Coronary artery (tissue), 2 donors: ENCODE measurements around the gene GPR157.
"Not testable (repeated sequence)": the region's sequence is repeated elsewhere in the genome, so short reads cannot be mapped to it uniquely, and the experiment has no call there.

Experiments used
- DNase-seq: peaks from one replicate; pipeline ENCODE4 v3.0.0-alpha.2; 2017; ENCODE audit warnings: low spot score
- H3K27ac ChIP-seq, 2 donors: fragments of 200-600 bp; sonication (generic); one replicate each; pipeline ENCODE4 v1.5.1; 2016 to 2019
- H3K4me3 ChIP-seq: fragments of 200-600 bp; sonication (generic); 2 replicates; pipeline ENCODE4 v1.5.1; 2016; ENCODE audit warnings: mild to moderate bottlenecking, moderate library complexity
- TF ChIP-seq, protein P1 (sequence below): fragments of 200-600 bp; sonication (generic); IDR thresholded peaks from one replicate; pipeline ENCODE4 v1.5.1; 2019; ENCODE audit warnings: antibody characterized with exemption

GPR157 gene

DNA sequence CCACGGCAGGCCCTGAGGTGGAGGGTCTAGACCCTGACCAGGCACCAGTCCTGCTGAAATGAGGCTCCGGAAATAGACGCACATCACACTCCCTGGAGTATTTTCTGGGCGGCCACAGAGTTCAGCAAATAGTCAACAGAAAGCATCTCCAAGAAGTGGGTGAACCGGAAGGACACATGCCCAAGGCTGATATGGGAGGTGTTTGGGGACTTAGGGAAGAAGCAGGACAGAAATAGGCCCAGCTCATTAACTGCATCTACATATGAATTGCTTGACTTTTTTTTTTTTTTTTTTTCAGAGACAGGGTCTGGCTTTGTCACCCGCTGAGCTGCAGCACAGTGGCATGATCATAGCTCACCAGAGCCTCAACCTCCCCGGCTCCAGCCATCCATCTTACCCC is 36.5 kb upstream of the GPR157 start:
- Histone ChIP-seq H3K27ac (peak overlapping the region in 1 of 2 donors; percentile 85), H3K4me3 (no peak overlapping the region)
- DNase-seq, result no peak
- TF ChIP-seq, protein P1, sequence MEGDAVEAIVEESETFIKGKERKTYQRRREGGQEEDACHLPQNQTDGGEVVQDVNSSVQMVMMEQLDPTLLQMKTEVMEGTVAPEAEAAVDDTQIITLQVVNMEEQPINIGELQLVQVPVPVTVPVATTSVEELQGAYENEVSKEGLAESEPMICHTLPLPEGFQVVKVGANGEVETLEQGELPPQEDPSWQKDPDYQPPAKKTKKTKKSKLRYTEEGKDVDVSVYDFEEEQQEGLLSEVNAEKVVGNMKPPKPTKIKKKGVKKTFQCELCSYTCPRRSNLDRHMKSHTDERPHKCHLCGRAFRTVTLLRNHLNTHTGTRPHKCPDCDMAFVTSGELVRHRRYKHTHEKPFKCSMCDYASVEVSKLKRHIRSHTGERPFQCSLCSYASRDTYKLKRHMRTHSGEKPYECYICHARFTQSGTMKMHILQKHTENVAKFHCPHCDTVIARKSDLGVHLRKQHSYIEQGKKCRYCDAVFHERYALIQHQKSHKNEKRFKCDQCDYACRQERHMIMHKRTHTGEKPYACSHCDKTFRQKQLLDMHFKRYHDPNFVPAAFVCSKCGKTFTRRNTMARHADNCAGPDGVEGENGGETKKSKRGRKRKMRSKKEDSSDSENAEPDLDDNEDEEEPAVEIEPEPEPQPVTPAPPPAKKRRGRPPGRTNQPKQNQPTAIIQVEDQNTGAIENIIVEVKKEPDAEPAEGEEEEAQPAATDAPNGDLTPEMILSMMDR, result no peak

GRCh38 chr1:9164919-9165318 is 36.0 kb upstream of the GPR157 start:
- TF ChIP-seq, protein P1, result no peak
- H3K4me3 ChIP-seq, result no peak overlapping the region
- peak overlapping the region; percentile 42 to 85 for H3K27ac ChIP-seq
- DNase-seq, result no peak

- Histone ChIP-seq H3K27ac (peak overlapping the region; percentile 42 to 85), H3K4me3 (no peak overlapping the region)
- no peak for DNase-seq
- TF ChIP-seq, protein P1, result no peak
Observed at GRCh38 chr1:9164532-9164900, 35.6 kb upstream of the GPR157 start.

DNA sequence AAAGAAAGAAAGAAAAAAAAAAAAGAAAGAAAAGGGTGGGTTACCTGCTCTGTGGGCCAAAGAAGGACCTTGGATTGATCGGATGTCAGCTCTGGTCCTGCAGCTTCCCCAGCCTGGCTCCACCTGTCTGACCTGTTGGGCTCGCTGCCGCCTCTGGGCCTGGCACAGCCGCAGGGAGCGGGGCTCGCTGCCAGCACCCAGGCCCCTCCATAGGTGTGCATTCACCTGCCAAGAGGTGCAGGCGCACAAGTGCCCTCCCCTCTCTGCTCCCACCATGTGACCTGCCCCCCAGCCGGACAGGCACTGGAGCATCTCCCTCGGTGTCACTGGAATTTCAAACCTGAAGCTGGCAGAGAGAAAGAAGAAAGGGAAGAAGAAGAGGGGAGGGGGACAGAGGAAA is 33.1 kb upstream of the GPR157 start:
- TF ChIP-seq, protein P1, result no peak
- Histone ChIP-seq H3K4me3 (no peak overlapping the region), H3K27ac (peak overlapping the region in 1 of 2 donors; percentile 85)
- DNase-seq, result no peak

GRCh38 chr1:9161342-9161741 is 32.4 kb upstream of the GPR157 start:
- H3K27ac ChIP-seq, result no peak overlapping the region
- TF ChIP-seq, protein P1, result no peak
- no peak overlapping the region for H3K4me3 ChIP-seq
- DNase-seq, result no peak

GRCh38 chr1:9160079-9160717 is 31.3 kb upstream of the GPR157 start:
- TF ChIP-seq, protein P1, result no peak
- no peak for DNase-seq
- H3K27ac ChIP-seq, result no peak overlapping the region
- H3K4me3 ChIP-seq, result no peak overlapping the region

DNA sequence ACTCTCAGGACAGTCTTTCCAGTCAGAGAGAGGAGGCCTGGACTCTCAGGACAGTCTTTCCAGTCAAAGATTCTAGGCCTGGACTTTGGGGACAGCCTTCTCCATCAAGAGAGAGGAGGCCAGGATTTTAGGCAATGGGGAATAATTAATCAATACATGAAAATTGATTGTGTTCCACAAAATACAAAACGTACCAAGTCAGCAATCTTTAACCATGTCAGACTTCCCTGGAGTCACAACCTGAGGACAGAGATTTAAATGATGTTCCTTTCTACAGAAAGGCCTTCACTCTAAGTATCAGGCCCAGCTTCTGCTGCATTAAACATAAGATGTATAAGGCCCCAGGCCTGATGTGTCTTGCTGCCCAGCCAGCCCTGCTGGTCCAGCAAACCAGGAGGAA is 27.0 kb upstream of the GPR157 start:
- Histone ChIP-seq H3K27ac (no peak overlapping the region), H3K4me3 (no peak overlapping the region)
- no peak for DNase-seq
- TF ChIP-seq, protein P1, result no peak

DNA sequence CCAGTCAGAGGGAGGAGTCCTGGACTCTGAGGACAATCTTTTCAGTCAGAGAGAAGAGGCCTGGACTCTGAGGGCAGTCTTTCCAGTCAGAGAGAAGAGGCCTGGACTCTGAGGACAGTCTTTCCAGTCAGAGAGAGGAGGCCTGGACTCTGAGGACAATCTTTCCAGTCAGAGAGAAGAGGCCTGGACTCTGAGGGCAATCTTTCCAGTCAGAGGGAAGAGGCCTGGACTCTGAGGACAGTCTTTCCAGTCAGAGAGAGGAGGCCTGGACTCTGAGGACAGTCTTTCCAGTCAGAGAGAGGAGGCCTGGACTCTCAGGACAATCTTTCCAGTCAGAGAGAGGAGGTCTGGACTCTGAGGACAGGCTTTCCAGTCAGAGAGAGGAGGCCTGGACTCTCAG is 26.5 kb upstream of the GPR157 start:
- H3K4me3 ChIP-seq, DNase-seq, H3K27ac ChIP-seq: not testable (repeated sequence)
